H9 (cell line): ENCODE results near the gene METTL27. TPM values are rescaled to one million over a fixed set of nuclear protein-coding genes. Genes with fewer than 3 reads are reported as not detected.

Experiments
- DNase-seq: peaks from one replicate; pipeline ENCODE4 v3.0.0-alpha.2; 2017
- H2AFZ ChIP-seq: one replicate; pipeline ENCODE4 v1.6.1; 2013; ENCODE audit warnings: mild to moderate bottlenecking, low read length, control low read depth, moderate library complexity
- H2AK5ac ChIP-seq: 2 replicates; pipeline ENCODE4 v1.6.1; 2013; ENCODE audit warnings: low read length, control low read depth, mixed read lengths; ENCODE audit not compliant: insufficient read length
- H2BK120ac ChIP-seq: one replicate; pipeline ENCODE4 v1.6.1; 2013; ENCODE audit warnings: low read depth, mild to moderate bottlenecking, low read length, control low read depth, inconsistent platforms; ENCODE audit not compliant: poor library complexity, severe bottlenecking
- H2BK12ac ChIP-seq: 2 replicates; pipeline ENCODE4 v1.6.1; 2013; ENCODE audit warnings: low read length, control low read depth, mixed read lengths, low read depth; ENCODE audit not compliant: insufficient read length
- H2BK15ac ChIP-seq: 2 replicates; pipeline ENCODE4 v1.6.1; 2013; ENCODE audit warnings: low read depth, low read length, control low read depth
- H2BK20ac ChIP-seq: one replicate; pipeline ENCODE4 v1.6.1; 2013; ENCODE audit warnings: low read depth, mild to moderate bottlenecking, low read length, control low read depth, inconsistent platforms; ENCODE audit not compliant: poor library complexity, severe bottlenecking
- H2BK5ac ChIP-seq: 2 replicates; pipeline ENCODE4 v1.6.1; 2013; ENCODE audit warnings: low read length, control low read depth, mixed read lengths; ENCODE audit not compliant: insufficient read length
- H3K14ac ChIP-seq: 2 replicates; pipeline ENCODE4 v1.6.1; 2013; ENCODE audit warnings: low read length, control low read depth; ENCODE audit not compliant: insufficient read depth
- H3K18ac ChIP-seq: 2 replicates; pipeline ENCODE4 v1.6.1; 2013; ENCODE audit warnings: low read depth, mild to moderate bottlenecking, mixed read lengths, low read length, control low read depth; ENCODE audit not compliant: insufficient read length
- H3K23ac ChIP-seq: 2 replicates; pipeline ENCODE4 v1.6.1; 2013; ENCODE audit warnings: low read length, control low read depth, mixed read lengths, low read depth; ENCODE audit not compliant: insufficient read length
- H3K23me2 ChIP-seq: 2 replicates; pipeline ENCODE4 v1.6.1; 2013; ENCODE audit warnings: low read depth, mild to moderate bottlenecking, mixed read lengths, low read length, control low read depth; ENCODE audit not compliant: insufficient read length, poor library complexity, severe bottlenecking
- H3K27ac ChIP-seq: 2 replicates; pipeline ENCODE4 v1.5.1; 2013; ENCODE audit warnings: low read length, control low read depth, mixed read lengths, low read depth; ENCODE audit not compliant: insufficient read length
- H3K27me3 ChIP-seq: 2 replicates; pipeline ENCODE4 v1.6.1; 2013; ENCODE audit warnings: low read length, control low read depth, inconsistent platforms; ENCODE audit not compliant: insufficient read depth
- H3K4ac ChIP-seq: 2 replicates; pipeline ENCODE4 v1.6.1; 2013; ENCODE audit warnings: low read depth, mild to moderate bottlenecking, control low read depth, inconsistent platforms, low read length, moderate library complexity
- H3K4me1 ChIP-seq: 2 replicates; pipeline ENCODE4 v1.6.1; 2013; ENCODE audit warnings: low read length, control low read depth, inconsistent platforms; ENCODE audit not compliant: insufficient read depth
- H3K4me2 ChIP-seq: 2 replicates; pipeline ENCODE4 v1.6.1; 2013; ENCODE audit warnings: low read length, control low read depth, mixed read lengths; ENCODE audit not compliant: insufficient read length, insufficient read depth
- H3K56ac ChIP-seq: 2 replicates; pipeline ENCODE4 v1.6.1; 2013; ENCODE audit warnings: low read depth, mild to moderate bottlenecking, mixed read lengths, low read length, control low read depth; ENCODE audit not compliant: insufficient read length
- H3K79me1 ChIP-seq: 2 replicates; pipeline ENCODE4 v1.6.1; 2013; ENCODE audit warnings: low read depth, mild to moderate bottlenecking, moderate library complexity, low read length, control low read depth, inconsistent platforms; ENCODE audit not compliant: insufficient read depth, poor library complexity, severe bottlenecking
- H3K79me2 ChIP-seq: 2 replicates; pipeline ENCODE4 v1.6.1; 2013; ENCODE audit warnings: low read length, control low read depth, inconsistent platforms; ENCODE audit not compliant: insufficient read depth
- H3K9ac ChIP-seq: 2 replicates; pipeline ENCODE4 v1.6.1; 2013; ENCODE audit warnings: low read length, control low read depth, mixed read lengths; ENCODE audit not compliant: insufficient read length; ENCODE audit errors: extremely low read depth
- H3K9me3 ChIP-seq: one replicate; pipeline ENCODE4 v1.6.1; 2013; ENCODE audit warnings: low read depth, low read length, inconsistent platforms; ENCODE audit not compliant: control insufficient read depth
- H3T11ph ChIP-seq: one replicate; pipeline ENCODE4 v1.6.1; 2013; ENCODE audit warnings: mild to moderate bottlenecking, low read length, control low read depth, inconsistent platforms
- H4K20me1 ChIP-seq: one replicate; pipeline ENCODE4 v1.6.1; 2013; ENCODE audit not compliant: control insufficient read depth, insufficient read length, insufficient read depth
- H4K5ac ChIP-seq: 2 replicates; pipeline ENCODE4 v1.6.1; 2013; ENCODE audit warnings: low read depth, mild to moderate bottlenecking, mixed read lengths, low read length, control low read depth; ENCODE audit not compliant: insufficient read length
- H4K8ac ChIP-seq: replicated peaks from 2 replicates; pipeline ENCODE4 v1.6.1; 2013; ENCODE audit warnings: low read length, control low read depth, mixed read lengths, low read depth; ENCODE audit not compliant: insufficient read length
- H4K91ac ChIP-seq: 2 replicates; pipeline ENCODE4 v1.6.1; 2013; ENCODE audit warnings: low read depth, mild to moderate bottlenecking, moderate library complexity, mixed read lengths, low read length, control low read depth; ENCODE audit not compliant: insufficient read length
- H3K27ac Mint-ChIP-seq, 3 experiments: 2 replicates in 2 of 3; 3 replicates in 1 of 3; pipeline ENCODE4 v1.8.0; 2020 to 2021; ENCODE audit warnings: mixed read lengths in 3 of 3, mild to moderate bottlenecking in 1 of 3, moderate library complexity in 1 of 3
- H3K27me3 Mint-ChIP-seq: 2 replicates; pipeline ENCODE4 v1.8.0; 2021; ENCODE audit warnings: low read depth, mild to moderate bottlenecking, moderate library complexity, mixed read lengths
- H3K36me3 Mint-ChIP-seq, 3 experiments: 2 replicates in 2 of 3; 3 replicates in 1 of 3; pipeline ENCODE4 v1.8.0; 2020 to 2021; ENCODE audit warnings: low read depth in 3 of 3, mixed read lengths in 3 of 3; ENCODE audit not compliant: insufficient read depth in 1 of 3
- H3K4me1 Mint-ChIP-seq, 2 experiments: 2 replicates each; pipeline ENCODE4 v1.8.0; 2020; ENCODE audit warnings: mixed read lengths in 2 of 2
- H3K4me3 Mint-ChIP-seq, 2 experiments: 2 replicates in 1 of 2; 3 replicates in 1 of 2; pipeline ENCODE4 v1.8.0; 2020 to 2021; ENCODE audit warnings: mild to moderate bottlenecking in 2 of 2, mixed read lengths in 2 of 2, moderate library complexity in 1 of 2
- H3K9me3 Mint-ChIP-seq, 2 experiments: 2 replicates in 1 of 2; 3 replicates in 1 of 2; pipeline ENCODE4 v1.8.0; 2020; ENCODE audit warnings: mild to moderate bottlenecking in 2 of 2, mixed read lengths in 2 of 2, moderate library complexity in 1 of 2
- WGBS: extraction: QIAGEN DNeasy Blood & Tissue Kit; methylation state at CpG from one replicate; pipeline ENCODE4 v1.1.7; 2013; ENCODE audit warnings: missing lambda C conversion rate, low lambda C conversion rate, mixed read lengths; ENCODE audit not compliant: insufficient read length; ENCODE audit errors: extremely low coverage; 5-methylcytosine and 5-hydroxymethylcytosine counted together
- total RNA-seq: library from RNA; stranded (reverse); gene quantifications from 2 replicates; pipeline ENCODE4 v1.2.1, GENCODE V29; 2021
- TF ChIP-seq, protein P1 (sequence below): fragments of 200-600 bp; sonication (generic); conservative IDR thresholded peaks from 3 replicates; pipeline ENCODE4 v1.8.0; 2021; ENCODE audit warnings: antibody characterized with exemption, mild to moderate bottlenecking

METTL27 gene
- total RNA-seq, 1 experiment from 2014 or later: 13.5 TPM

DNA sequence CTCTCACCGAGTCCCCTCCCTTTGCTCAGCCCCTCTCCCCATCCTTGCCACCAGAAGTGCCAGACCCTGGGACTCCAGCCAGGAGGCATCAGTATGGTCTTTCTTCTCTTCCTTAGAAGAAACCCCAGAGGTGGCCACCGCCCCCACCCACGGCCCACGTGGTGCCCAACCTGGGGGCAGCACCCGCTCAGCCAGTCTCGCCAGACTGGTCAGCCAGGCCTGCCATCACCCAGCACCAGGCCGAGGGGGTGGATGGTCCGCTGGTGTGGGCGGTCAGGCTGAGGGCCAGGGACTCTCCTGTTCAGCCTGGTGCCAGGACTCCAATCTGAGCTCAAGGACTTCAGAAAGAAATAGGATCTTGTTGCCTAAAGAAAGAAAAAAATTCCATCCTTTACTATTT, 17.3 kb downstream of the METTL27 start:
- no peak overlapping the region for H2BK20ac ChIP-seq
- no peak overlapping the region for H4K91ac ChIP-seq
- H4K8ac ChIP-seq: no peak overlapping the region
- no peak overlapping the region for H2BK15ac ChIP-seq
- H2BK12ac ChIP-seq: no peak overlapping the region
- Mint-ChIP-seq H3K4me1 (peaks cover 44 to 51% of the 10 kb centered on the region in 2 experiments), H3K27me3 (peaks cover 29% of the 10 kb centered on the region), H3K36me3 (no peaks in the 10 kb centered on the region), H3K27ac (no peak overlapping the region; a peak in 1 of 7 replicates), H3K9me3 (no peaks in the 10 kb centered on the region; a peak in 1 of 5 replicates), H3K4me3 (no peak overlapping the region)
- H3K9me3 ChIP-seq: no peaks in the 10 kb centered on the region
- H2BK5ac ChIP-seq: no peak overlapping the region
- no peak overlapping the region for H2BK120ac ChIP-seq
- no peak overlapping the region for H3K23ac ChIP-seq
- no peak overlapping the region for H3K27ac ChIP-seq
- no peaks in the 10 kb centered on the region for H3K79me2 ChIP-seq
- H3K4ac ChIP-seq: no peak overlapping the region
- H4K5ac ChIP-seq: no peak overlapping the region
- H3K56ac ChIP-seq: no peak overlapping the region
- peaks cover 13% of the 10 kb centered on the region; the same call in 1 of the 2 replicates for H3K4me1 ChIP-seq
- no peaks in the 10 kb centered on the region for H4K20me1 ChIP-seq
- WGBS: no CpG with 5 or more reads among the region's 9 CpGs
- H3K18ac ChIP-seq: no peak overlapping the region
- TF ChIP-seq, protein P1, sequence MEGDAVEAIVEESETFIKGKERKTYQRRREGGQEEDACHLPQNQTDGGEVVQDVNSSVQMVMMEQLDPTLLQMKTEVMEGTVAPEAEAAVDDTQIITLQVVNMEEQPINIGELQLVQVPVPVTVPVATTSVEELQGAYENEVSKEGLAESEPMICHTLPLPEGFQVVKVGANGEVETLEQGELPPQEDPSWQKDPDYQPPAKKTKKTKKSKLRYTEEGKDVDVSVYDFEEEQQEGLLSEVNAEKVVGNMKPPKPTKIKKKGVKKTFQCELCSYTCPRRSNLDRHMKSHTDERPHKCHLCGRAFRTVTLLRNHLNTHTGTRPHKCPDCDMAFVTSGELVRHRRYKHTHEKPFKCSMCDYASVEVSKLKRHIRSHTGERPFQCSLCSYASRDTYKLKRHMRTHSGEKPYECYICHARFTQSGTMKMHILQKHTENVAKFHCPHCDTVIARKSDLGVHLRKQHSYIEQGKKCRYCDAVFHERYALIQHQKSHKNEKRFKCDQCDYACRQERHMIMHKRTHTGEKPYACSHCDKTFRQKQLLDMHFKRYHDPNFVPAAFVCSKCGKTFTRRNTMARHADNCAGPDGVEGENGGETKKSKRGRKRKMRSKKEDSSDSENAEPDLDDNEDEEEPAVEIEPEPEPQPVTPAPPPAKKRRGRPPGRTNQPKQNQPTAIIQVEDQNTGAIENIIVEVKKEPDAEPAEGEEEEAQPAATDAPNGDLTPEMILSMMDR: no peak
- H2AFZ ChIP-seq: no peak overlapping the region
- no peaks in the 10 kb centered on the region for H3K79me1 ChIP-seq
- no peak overlapping the region for H3K14ac ChIP-seq
- H2AK5ac ChIP-seq: no peak overlapping the region
- no peak for DNase-seq
- no peak overlapping the region for H3K4me2 ChIP-seq
- no peaks in the 10 kb centered on the region for H3K27me3 ChIP-seq
- H3K9ac ChIP-seq: no peak overlapping the region
- no peak overlapping the region for H3T11ph ChIP-seq
- no peaks in the 10 kb centered on the region for H3K23me2 ChIP-seq
